ENCODE data around the gene FGF19.
A peak's percentile ranks its signal among the peaks of the same experiment; 100 is the strongest.

The FGF19 gene

GRCh38 chr11:69664103-69664775 is 39.6 kb downstream of the FGF19 start:
- no peak for DNase-seq
- Mint-ChIP-seq H3K27me3 (ENCODE audit: low read depth, poor library complexity) (peaks cover 3% of the 10 kb centered on the region), H3K27ac (no peak overlapping the region), H3K9me3 (no peaks in the 10 kb centered on the region), H3K36me3 (ENCODE audit: low read depth) (peaks cover 32% of the 10 kb centered on the region), H3K4me3 (no peak overlapping the region), H3K4me1 (peaks cover 36% of the 10 kb centered on the region)
- TF ChIP-seq CTCF (IDR thresholded peaks at IDR 0.05) = no peak

- Mint-ChIP-seq H3K4me1 (peaks cover 44% of the 10 kb centered on the region), H3K27me3 (ENCODE audit: low read depth, poor library complexity) (peaks cover 3% of the 10 kb centered on the region)
- TF ChIP-seq CTCF (IDR thresholded peaks at IDR 0.05) = no peak
These were observed 40.5 kb downstream of the FGF19 start for GRCh38 chr11:69663326-69663725.

GRCh38 chr11:69662806-69663205 is 41.0 kb downstream of the FGF19 start:
- DNase-seq = no peak
- H3K4me3 Mint-ChIP-seq = no peak overlapping the region
- peak overlapping the region; percentile 83 for H3K27ac Mint-ChIP-seq
- H3K4me1 Mint-ChIP-seq = peaks cover 49% of the 10 kb centered on the region
- H3K9me3 Mint-ChIP-seq = no peaks in the 10 kb centered on the region
- TF ChIP-seq CTCF (IDR thresholded peaks at IDR 0.05) = no peak
- H3K27me3 Mint-ChIP-seq (ENCODE audit: low read depth, poor library complexity) = peaks cover 3% of the 10 kb centered on the region
- H3K36me3 Mint-ChIP-seq (ENCODE audit: low read depth) = peaks cover 30% of the 10 kb centered on the region

More at GRCh38 chr11:69663326-69663725, 40.5 kb downstream of the FGF19 start:
- no peaks in the 10 kb centered on the region for H3K9me3 Mint-ChIP-seq
- no peak overlapping the region for H3K4me3 Mint-ChIP-seq
- DNase-seq = no peak
- H3K27ac Mint-ChIP-seq = peak overlapping the region; percentile 62
- H3K36me3 Mint-ChIP-seq (ENCODE audit: low read depth) = peaks cover 32% of the 10 kb centered on the region

- peak overlapping the region; percentile 17 for H3K27ac Mint-ChIP-seq
- DNase-seq = no peak
- H3K4me3 Mint-ChIP-seq = no peak overlapping the region
- H3K4me1 Mint-ChIP-seq = peaks cover 55% of the 10 kb centered on the region
- peaks cover 3% of the 10 kb centered on the region for H3K27me3 Mint-ChIP-seq (ENCODE audit: low read depth, poor library complexity)
- peaks cover 23% of the 10 kb centered on the region for H3K36me3 Mint-ChIP-seq (ENCODE audit: low read depth)
- peak; percentile 36 for TF ChIP-seq CTCF (IDR thresholded peaks at IDR 0.05)
- no peaks in the 10 kb centered on the region for H3K9me3 Mint-ChIP-seq
These were observed 41.7 kb downstream of the FGF19 start for GRCh38 chr11:69662021-69662698.

GRCh38 chr11:69661413-69661715 is 42.5 kb downstream of the FGF19 start:
- TF ChIP-seq CTCF (IDR thresholded peaks at IDR 0.05) = no peak
- no peaks in the 10 kb centered on the region for H3K9me3 Mint-ChIP-seq
- H3K36me3 Mint-ChIP-seq (ENCODE audit: low read depth) = peaks cover 23% of the 10 kb centered on the region
- peaks cover 3% of the 10 kb centered on the region for H3K27me3 Mint-ChIP-seq (ENCODE audit: low read depth, poor library complexity)
- H3K4me1 Mint-ChIP-seq = peaks cover 63% of the 10 kb centered on the region
- no peak for DNase-seq
- no peak overlapping the region for H3K27ac Mint-ChIP-seq
- H3K4me3 Mint-ChIP-seq = no peak overlapping the region

Data from nephron progenitor cell (in vitro differentiated cells).